ENCODE data around the gene ENTPD1.

- TF ChIP-seq ZNF140 (tag by site-specific recombination; IDR thresholded peaks at IDR 0.05) (no peak), MZF1 (tag by site-specific recombination; IDR thresholded peaks at IDR 0.05; ENCODE audit: borderline replicate concordance) (no peak)
Measured at GRCh38 chr10:95739056-95739455, 16.9 kb upstream of the ENTPD1 start.

All from HEK293 (cell line).